ENCODE results near the gene TTF2. TPM values are rescaled to one million over a fixed set of nuclear protein-coding genes. Genes with fewer than 3 reads are reported as not detected.
"Not testable (repeated sequence)": the region's sequence is repeated elsewhere in the genome, so short reads cannot be mapped to it uniquely, and the experiment has no call there.

TTF2 gene
- total and polyA plus RNA-seq, 2 experiments from 2014 or later = 6.5 to 9.8 TPM

GRCh38 chr1:117147856-117148588 is 87.9 kb downstream of the TTF2 start:
- WGBS, 2 experiments (ENCODE audit: low coverage in 1 of 2, low lambda C conversion rate in 2 of 2, missing lambda C conversion rate in 2 of 2) = 73% methylated on average over 5 of the region's 5 CpGs
- TF ChIP-seq EZH2phosphoT487 (IDR thresholded peaks at IDR 0.05; ENCODE audit: insufficient read depth, low read depth) = no peak
- TF ChIP-seq EZH2 (IDR thresholded peaks at IDR 0.05; ENCODE audit: insufficient read depth, poor library complexity, severe bottlenecking) = no peak
- Histone ChIP-seq H3F3A (ENCODE audit: insufficient read depth) (peaks cover 15% of the 10 kb centered on the region), H3K27ac (peak overlapping the region; percentile 65; the same call in 1 of the 2 replicates), H3K27me3 (replicated peaks; ENCODE audit: insufficient read depth) (no peaks in the 10 kb centered on the region), H3K4me1 (ENCODE audit: insufficient read depth) (peaks cover 32% of the 10 kb centered on the region), H3K9ac (no peak overlapping the region), H3K9me3 (ENCODE audit: low read depth) (no peaks in the 10 kb centered on the region), H3K79me2 (ENCODE audit: insufficient read depth) (no peaks in the 10 kb centered on the region), H3K4me2 (ENCODE audit: unreplicated experiment) (peak overlapping the region; percentile 26), H4K20me1 (ENCODE audit: insufficient read depth) (no peaks in the 10 kb centered on the region), H3K36me3 (ENCODE audit: low read depth) (no peaks in the 10 kb centered on the region), H2AFZ (no peak overlapping the region), H3K4me3 (no peak overlapping the region), H3K9me2 (ENCODE audit: insufficient read depth) (no peaks in the 10 kb centered on the region)
- in situ Hi-C loops (cut with MboI) = no loop called here
- peak; percentile 48 for DNase-seq

DNA sequence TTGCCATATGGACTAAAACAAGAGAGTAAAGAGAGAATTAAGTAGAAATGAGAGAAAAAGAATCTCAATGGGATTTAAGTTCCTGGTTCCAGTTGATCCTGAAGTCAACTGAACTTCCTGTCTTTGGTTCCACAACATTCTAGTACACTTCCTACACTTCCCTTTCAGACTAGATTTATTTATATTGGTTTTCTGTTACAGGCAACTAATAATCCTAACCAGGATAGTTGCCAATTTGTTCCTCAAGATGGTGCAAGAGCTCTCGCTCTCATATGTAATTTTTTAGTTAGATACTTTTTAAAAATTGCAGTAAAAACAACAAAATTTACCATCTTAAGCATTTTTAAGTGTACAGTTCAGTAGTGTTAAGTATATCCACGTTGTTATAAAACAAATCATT is 90.2 kb downstream of the TTF2 start:
- Histone ChIP-seq H4K20me1 (ENCODE audit: insufficient read depth) (no peaks in the 10 kb centered on the region), H3K9ac (no peak overlapping the region), H3K4me2 (ENCODE audit: unreplicated experiment) (no peak overlapping the region), H3K79me2 (ENCODE audit: insufficient read depth) (no peaks in the 10 kb centered on the region), H3K4me1 (ENCODE audit: insufficient read depth) (peaks cover 23% of the 10 kb centered on the region), H3K4me3 (no peak overlapping the region), H3K9me2 (ENCODE audit: insufficient read depth) (no peaks in the 10 kb centered on the region), H3F3A (ENCODE audit: insufficient read depth) (peaks cover 8% of the 10 kb centered on the region), H3K27me3 (replicated peaks; ENCODE audit: insufficient read depth) (no peaks in the 10 kb centered on the region), H3K9me3 (ENCODE audit: low read depth) (no peaks in the 10 kb centered on the region), H3K27ac (no peak overlapping the region), H2AFZ (0 out of 2 replicates have a peak overlapping the region, but pooled peaks have one; percentile 1), H3K36me3 (ENCODE audit: low read depth) (no peaks in the 10 kb centered on the region)
- WGBS, 2 experiments (ENCODE audit: low coverage in 1 of 2, low lambda C conversion rate in 2 of 2, missing lambda C conversion rate in 2 of 2) = 52 to 55% methylated on average over 2 of the region's 2 CpGs
- TF ChIP-seq EZH2 (IDR thresholded peaks at IDR 0.05; ENCODE audit: insufficient read depth, poor library complexity, severe bottlenecking) (no peak), EZH2phosphoT487 (IDR thresholded peaks at IDR 0.05; ENCODE audit: insufficient read depth, low read depth) (no peak)
- peak; percentile 30 for DNase-seq
- in situ Hi-C loops (cut with MboI) = no loop called here

DNA sequence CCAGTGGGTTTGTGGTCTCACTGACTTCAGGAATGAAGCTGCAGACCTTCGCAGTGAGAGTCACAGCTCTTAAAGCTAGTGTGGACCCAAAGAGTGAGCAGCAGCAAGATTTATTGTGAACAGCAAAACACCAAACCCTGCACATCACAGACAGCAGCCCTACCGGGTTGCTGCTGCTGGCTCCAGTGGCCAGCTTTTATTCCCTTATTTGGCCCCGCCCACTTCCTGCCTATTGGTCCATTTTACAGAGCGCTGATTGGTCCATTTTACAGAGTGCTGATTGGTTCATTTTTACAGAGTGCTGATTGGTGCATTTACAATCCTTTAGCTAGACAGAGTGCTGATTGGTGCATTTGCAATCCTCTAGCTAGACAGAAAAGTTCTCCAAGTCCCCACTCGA is 91.2 kb downstream of the TTF2 start:
- H4K20me1 ChIP-seq (ENCODE audit: insufficient read depth); H3K9me3 ChIP-seq (ENCODE audit: low read depth); DNase-seq; H3K36me3 ChIP-seq (ENCODE audit: low read depth); H3K9ac ChIP-seq; H3F3A ChIP-seq (ENCODE audit: insufficient read depth); H3K27me3 ChIP-seq (replicated peaks; ENCODE audit: insufficient read depth); in situ Hi-C loops (cut with MboI); H3K27ac ChIP-seq; H2AFZ ChIP-seq; H3K4me3 ChIP-seq; H3K9me2 ChIP-seq (ENCODE audit: insufficient read depth); H3K79me2 ChIP-seq (ENCODE audit: insufficient read depth); H3K4me2 ChIP-seq (ENCODE audit: unreplicated experiment): not testable (repeated sequence)
- H3K4me1 ChIP-seq (ENCODE audit: insufficient read depth) = peaks cover 20% of the 10 kb centered on the region
- 76 to 82% methylated on average over 5 of the region's 5 CpGs for WGBS, 2 experiments (ENCODE audit: low coverage in 1 of 2, low lambda C conversion rate in 2 of 2, missing lambda C conversion rate in 2 of 2)

MicroRNAs encoded within 50 kb of the gene (microRNA counts, 767-probe panel; counts per million panel counts)
- 447 counts per million, percentile 86 among the panel's probes with 10 or more counts for microRNA hsa-miR-942

Small RNA genes within 50 kb of the gene (microRNA-seq; reads per million reads assigned to microRNA genes)
- 19.9 reads per million, percentile 28 among the genes with 10 or more reads in this experiment for gene MIR942 (ENCODE audit: borderline number of aligned reads)

Small RNA genes within 50 kb of the gene (small RNA-seq; reads per million reads assigned to genes)
- gene MIR942 (ENCODE audit: low read depth, low replicate concordance) = not detected

Other genes with a start within 250 kb of the TTF2 start
- 25.7 and 27.6 TPM in 2 replicates for gene PTGFRN, start 150.4 kb upstream of the TTF2 start, total RNA-seq (2014; rRNA removed; shearing (Covaris generic))
- gene PTGFRN, start 150.4 kb upstream of the TTF2 start, polyA plus RNA-seq (2016; fragmentation: Nextera tagmentation; extraction: Ambion mirVana) = 14.7 and 15.2 TPM in 2 replicates
- gene CD101, start 58.6 kb upstream of the TTF2 start, total RNA-seq (2014; rRNA removed; shearing (Covaris generic)) = not detected in 2 replicates
- gene CD101, start 58.6 kb upstream of the TTF2 start, polyA plus RNA-seq (2016; fragmentation: Nextera tagmentation; extraction: Ambion mirVana) = not detected in 2 replicates
- 0.51 and 0.76 TPM in 2 replicates for gene TRIM45, start 61.4 kb downstream of the TTF2 start, total RNA-seq (2014; rRNA removed; shearing (Covaris generic))
- 0.44 and 1.4 TPM in 2 replicates for gene TRIM45, start 61.4 kb downstream of the TTF2 start, polyA plus RNA-seq (2016; fragmentation: Nextera tagmentation; extraction: Ambion mirVana)
- gene VTCN1, start 150.6 kb downstream of the TTF2 start, total RNA-seq (2014; rRNA removed; shearing (Covaris generic)) = not detected in 2 replicates
- gene VTCN1, start 150.6 kb downstream of the TTF2 start, polyA plus RNA-seq (2016; fragmentation: Nextera tagmentation; extraction: Ambion mirVana) = not detected in 2 replicates

All from GM23248 (cell line).